ENCODE data around the gene RACGAP1. TPM values are rescaled to one million over a fixed set of nuclear protein-coding genes. Genes with fewer than 3 reads are reported as not detected.

RACGAP1 gene
- total and polyA plus RNA-seq, 2 of the 4 experiments (the other 2 are of a cell fraction): 37.9 to 110 TPM

DNA sequence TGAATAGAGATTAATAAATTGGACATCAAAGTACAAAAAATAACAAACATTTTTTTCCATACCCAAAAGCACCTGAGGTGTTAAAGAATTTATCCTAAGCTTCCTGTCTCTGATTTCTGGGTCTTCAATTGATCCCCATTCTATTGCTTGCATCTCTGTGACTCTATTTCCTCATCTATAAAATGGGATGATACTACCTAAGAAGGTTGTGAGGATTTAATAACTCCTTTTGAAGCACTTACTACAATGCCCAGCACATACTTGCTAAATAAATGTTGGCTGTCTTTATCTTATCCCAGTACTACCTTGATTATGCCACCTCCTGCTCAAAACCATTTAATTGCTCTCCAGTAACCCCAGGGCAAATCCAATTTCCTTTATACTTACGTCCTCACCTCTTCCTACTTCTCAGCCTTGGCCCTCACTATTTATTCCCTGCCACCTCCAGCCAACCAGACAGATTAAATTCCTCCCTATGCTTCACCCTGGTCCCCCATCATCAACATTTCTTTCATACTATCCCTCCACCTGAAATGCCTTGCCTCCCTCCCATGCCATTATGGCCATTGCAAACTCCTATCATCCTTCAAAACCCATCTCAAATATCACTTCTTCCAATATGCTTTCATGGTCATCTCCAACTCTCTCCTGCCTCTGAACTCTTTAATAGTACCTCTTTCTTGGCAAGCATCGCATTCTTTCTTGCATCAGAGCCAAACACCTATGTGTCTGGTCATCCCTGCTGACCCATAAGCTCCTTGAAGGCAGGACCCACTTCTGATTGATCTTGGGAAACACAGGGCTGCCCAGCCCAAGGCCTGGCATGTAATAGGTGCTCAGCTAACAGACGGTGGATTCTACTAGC lies 24.2 kb upstream of the RACGAP1 start:
- H3K36me3 ChIP-seq (ENCODE audit: control insufficient read depth, insufficient read depth, low read length): no peaks in the 10 kb centered on the region
- H3K4me3 ChIP-seq (ENCODE audit: insufficient read depth, low read depth, low read length): no peak overlapping the region
- no peak overlapping the region for H3K9ac ChIP-seq (ENCODE audit: low read depth, low read length)
- no peak overlapping the region for H3K4ac ChIP-seq (ENCODE audit: low read depth, low read length)
- H2BK15ac ChIP-seq (ENCODE audit: low read depth, low read length): no peak overlapping the region
- H3K79me1 ChIP-seq (ENCODE audit: low read depth in 1 of 2, low read length in 2 of 2): no peaks in the 10 kb centered on the region
- H3K4me2 ChIP-seq (ENCODE audit: low read depth, low read length): no peak overlapping the region
- H4K20me1 ChIP-seq (ENCODE audit: insufficient read depth, low read length): no peaks in the 10 kb centered on the region
- H3K14ac ChIP-seq (replicated peaks; ENCODE audit: low read depth, low read length): no peak overlapping the region
- H3K9me1 ChIP-seq (ENCODE audit: insufficient read depth, low read length): no peaks in the 10 kb centered on the region
- no peak overlapping the region for H2BK120ac ChIP-seq (ENCODE audit: low read depth, low read length)
- no peak overlapping the region for H2AK9ac ChIP-seq (replicated peaks; ENCODE audit: low read depth, low read length, poor library complexity)
- no peak overlapping the region for H2AFZ ChIP-seq (replicated peaks; ENCODE audit: low read length, poor library complexity)
- no peak overlapping the region for H3K56ac ChIP-seq (ENCODE audit: extremely low read depth, insufficient read depth, low read length)
- H4K91ac ChIP-seq (ENCODE audit: insufficient read depth, low read depth, low read length): no peak overlapping the region
- no peak overlapping the region for H4K8ac ChIP-seq (ENCODE audit: low read depth in 2 of 2, low read length in 2 of 2)
- in situ Hi-C loops (cut with MboI; ENCODE audit: low sequenced_read_pairs) (loop anchor here (5.0 kb wide), 1 partner anchor 182 kb away; no protein-coding TSS in a partner anchor), intact Hi-C loops (cut with micrococcal nuclease) (no loop called here), dilution Hi-C loops (cut with HindIII; ENCODE audit: low sequenced_read_pairs, unreplicated experiment) (no loop called here)
- no peak overlapping the region for H2BK20ac ChIP-seq (ENCODE audit: low read depth, low read length)
- H4K5ac ChIP-seq (ENCODE audit: low read depth, low read length): no peak overlapping the region; the same call in 1 of the 2 replicates
- no peaks in the 10 kb centered on the region for H3K9me3 ChIP-seq (ENCODE audit: control insufficient read depth, insufficient read depth, low read length)
- no peak overlapping the region for H2AK5ac ChIP-seq (ENCODE audit: low read depth, low read length)
- no peak overlapping the region for H3K23ac ChIP-seq (ENCODE audit: low read depth, low read length)
- BruUV-seq (replicated peaks): no TSS peak
- H2BK5ac ChIP-seq (ENCODE audit: low read depth, low read length, poor library complexity, severe bottlenecking): no peak overlapping the region
- H3K4me1 ChIP-seq (ENCODE audit: control insufficient read depth, insufficient read depth, low read length): no peaks in the 10 kb centered on the region
- H3K18ac ChIP-seq (ENCODE audit: low read depth, low read length): no peak overlapping the region
- WGBS, 2 experiments (ENCODE audit: extremely low coverage in 2 of 2, insufficient read length in 1 of 2): 87% methylated on average over 2 of the region's 3 CpGs; no CpG with 5 or more reads in 1 of the 2 experiments
- no peak for ATAC-seq (ENCODE audit: low read depth)
- DNase-seq: no peak
- ChIA-PET CTCF (interaction anchor here (1.2 to 2.1 kb wide), 3 partner anchors 10 to 83 kb away, joined by 3 to 7 read pairs (median 7); no protein-coding TSS in a partner anchor), POLR2A (ENCODE audit: unreplicated experiment) (interaction anchor here (1.0 kb wide), 1 partner anchor 17 kb away, joined by 4 read pairs; no protein-coding TSS in a partner anchor)
- H3K27me3 ChIP-seq (ENCODE audit: control insufficient read depth, insufficient read depth, low read length): peaks cover 52% of the 10 kb centered on the region
- H3K27ac ChIP-seq (ENCODE audit: insufficient read depth, low read length): no peak overlapping the region
- TF ChIP-seq RAD21 (IDR thresholded peaks at IDR 0.05; ENCODE audit: low read length) (no peak), CHD1 (IDR thresholded peaks at IDR 0.05; ENCODE audit: low read depth, low read length) (no peak), ELK1 (IDR thresholded peaks at IDR 0.05; ENCODE audit: borderline replicate concordance, low read depth, low read length) (no peak), FOS (IDR thresholded peaks at IDR 0.05; ENCODE audit: low read depth, low read length) (no peak), MAZ (IDR thresholded peaks at IDR 0.05; ENCODE audit: borderline replicate concordance, low read depth, low read length) (no peak), NFE2L2 (IDR thresholded peaks at IDR 0.05; ENCODE audit: low read depth, low read length) (no peak), MXI1 (IDR thresholded peaks at IDR 0.05; ENCODE audit: borderline replicate concordance, low read depth, low read length) (no peak), RCOR1 (IDR thresholded peaks at IDR 0.05; ENCODE audit: insufficient replicate concordance, low read length) (no peak), MAFK (IDR thresholded peaks at IDR 0.05; ENCODE audit: low read depth, low read length) (no peak), CEBPB (IDR thresholded peaks at IDR 0.05; ENCODE audit: low read depth, low read length) (no peak), CTCF (conservative IDR thresholded peaks at IDR 0.05; ENCODE audit: low read depth, low read length) (no peak), BHLHE40 (IDR thresholded peaks at IDR 0.05; ENCODE audit: low read depth, low read length) (no peak), SMC3 (IDR thresholded peaks at IDR 0.05; ENCODE audit: low read depth, low read length) (no peak), RFX5 (IDR thresholded peaks at IDR 0.05; ENCODE audit: low read depth, low read length) (no peak)

Data from IMR-90 (cell line).